HepG2 (cell line): ENCODE data around the gene EHD1. TPM values are rescaled to one million over a fixed set of nuclear protein-coding genes. Genes with fewer than 3 reads are reported as not detected.
A peak's percentile ranks its signal among the peaks of the same experiment; 100 is the strongest.

ENCODE experiments used
- ATAC-seq: fragments of 200-7000 bp; cut with Tn5 transposase; 3 replicates; pipeline ENCODE4 v1.9.1; 2020; ENCODE audit warnings: mild to moderate bottlenecking, moderate library complexity
- BruUV-seq: library from RNA; stranded (reverse); fragments of 400-500 nt; replicated peaks from 2 replicates; lab custom pipeline; 2021; lab: Mats Ljungman, UMichigan
- CTCF ChIA-PET: fragments of 300-600 bp; formaldehyde crosslinking; extraction: SDS; loops from one replicate; lab custom pipeline; 2021; ENCODE audit warnings: low total read pairs, inconsistent platforms, low intra/inter-chr PET ratio; lab: Yijun Ruan, JAX
- POLR2A ChIA-PET: fragments of 350-600 bp; sonication (Branson Sonifier 250); formaldehyde crosslinking; loops from one replicate; lab custom pipeline; 2020; ENCODE audit warnings: antibody characterized with exemption, inconsistent platforms; lab: Yijun Ruan, JAX
- DNase-seq: peaks from one replicate; pipeline ENCODE4 v3.0.0-alpha.2; 2015; ENCODE audit warnings: low spot score
- FAIRE-seq: peaks from 3 replicates; lab custom pipeline; 2011; peaks lifted over from hg19 to GRCh38; lab: Jason Lieb, UNC
- H2AFZ ChIP-seq: one replicate; pipeline ENCODE4 v1.6.1; 2011; ENCODE audit warnings: low read length, inconsistent platforms
- H3K27ac ChIP-seq: fragments of 300-600 bp; 3 replicates; pipeline ENCODE4 v1.8.0; 2011; ENCODE audit warnings: mixed run types, mild to moderate bottlenecking, mixed read lengths, low read length, inconsistent platforms; ENCODE audit not compliant: insufficient read depth; ENCODE audit errors: extremely low read length
- H3K27me3 ChIP-seq, 2 experiments: fragments of 200-600 bp in 1 of 2; 2 replicates in 1 of 2; 3 replicates in 1 of 2; pipeline versions ENCODE4 v1.6.0 to v1.8.0; 2011; ENCODE audit warnings: low read length in 2 of 2, mild to moderate bottlenecking in 2 of 2, moderate library complexity in 2 of 2, inconsistent platforms in 1 of 2; ENCODE audit not compliant: insufficient read depth in 2 of 2, control insufficient read depth in 1 of 2
- H3K36me3 ChIP-seq, 2 experiments: fragments of 200-600 bp in 1 of 2; replicated peaks in 1 of 2; 2 replicates in 1 of 2; 3 replicates in 1 of 2; pipeline versions ENCODE4 v1.5.1 to v1.8.0; 2011; ENCODE audit warnings: low read length in 2 of 2, inconsistent platforms in 1 of 2; ENCODE audit not compliant: insufficient read depth in 2 of 2, control insufficient read depth in 1 of 2
- H3K4me1 ChIP-seq: 2 replicates; pipeline ENCODE4 v1.5.1; 2012; ENCODE audit warnings: low read length, inconsistent platforms; ENCODE audit not compliant: insufficient read depth
- H3K4me2 ChIP-seq: 2 replicates; pipeline ENCODE4 v1.6.0; 2011; ENCODE audit warnings: low read depth, low read length, inconsistent platforms
- H3K4me3 ChIP-seq, 3 experiments: fragments of 200-600 bp in 1 of 3; sonication (generic), shearing (Covaris generic) in 1 of 3; replicated peaks in 1 of 3; 2 replicates each; pipeline ENCODE4 v1.5.1; 2011 to 2016; ENCODE audit warnings: low read length in 3 of 3, inconsistent platforms in 2 of 3, low read depth in 2 of 3, mild to moderate bottlenecking in 2 of 3, control low read depth in 1 of 3, mixed read lengths in 1 of 3; ENCODE audit not compliant: insufficient read depth in 1 of 3
- H3K79me2 ChIP-seq: one replicate; pipeline ENCODE4 v1.6.1; 2011; ENCODE audit warnings: low read length, inconsistent platforms; ENCODE audit not compliant: insufficient read depth
- H3K9ac ChIP-seq: 2 replicates; pipeline ENCODE4 v1.6.0; 2011; ENCODE audit warnings: mild to moderate bottlenecking, low read depth, low read length, inconsistent platforms; ENCODE audit not compliant: insufficient read depth
- H3K9me3 ChIP-seq: 2 replicates; pipeline ENCODE4 v1.5.1; 2012; ENCODE audit warnings: mild to moderate bottlenecking, low read length
- H4K20me1 ChIP-seq: 2 replicates; pipeline ENCODE4 v1.6.0; 2011; ENCODE audit warnings: inconsistent platforms, mild to moderate bottlenecking, low read length, moderate library complexity; ENCODE audit not compliant: insufficient read depth
- GLMP ChIP-seq: sonication (generic); formaldehyde crosslinking; IDR thresholded peaks from 2 replicates; pipeline ENCODE4 v1.9.0; 2021; ENCODE audit warnings: missing genetic modification reagents, mild to moderate bottlenecking, borderline replicate concordance
- RFX1 ChIP-seq: fragments of 450-650 bp; IDR thresholded peaks from 2 replicates; pipeline ENCODE4 v1.6.1; 2017
- U2AF2 ChIP-seq: fragments of 200-400 bp; formaldehyde crosslinking; IDR thresholded peaks from 2 replicates; pipeline ENCODE4 v1.6.1; 2017; ENCODE audit warnings: low read depth, mild to moderate bottlenecking, low read length
- ZHX1 ChIP-seq: sonication (generic); formaldehyde crosslinking; IDR thresholded peaks from 2 replicates; pipeline ENCODE4 v1.8.1; 2022; ENCODE audit warnings: low read depth, mild to moderate bottlenecking, missing genetic modification reagents
- ZNF766 ChIP-seq: sonication (generic); formaldehyde crosslinking; IDR thresholded peaks from 2 replicates; pipeline ENCODE4 v1.5.0; 2020; ENCODE audit warnings: missing genetic modification reagents, borderline replicate concordance
- WGBS: methylation state at CpG from one replicate; pipeline ENCODE4 v1.1.6; 2017; ENCODE audit warnings: low lambda C conversion rate; 5-methylcytosine and 5-hydroxymethylcytosine counted together
- in situ Hi-C: cut with HindIII; loops from 2 replicates; pipeline ENCODE4 v1.10.0; 2017; ENCODE audit warnings: low pct_unique_long_range_greater_than_20kb; ENCODE audit not compliant: extremely low pct_ligation_motif_present
- intact Hi-C: fragments of 100-400 bp; cut with micrococcal nuclease; formaldehyde crosslinking; loops from one replicate; pipeline ENCODE4 v1.10.0; 2022; ENCODE audit not compliant: unreplicated experiment
- polyA plus RNA-seq, 8 experiments: library from polyadenylated mRNA; depleted of rRNA in 3 of 8; stranded (reverse) in 7 of 8; unstranded in 1 of 8; fragments of >200 nt; fragmentation: Illumina TruSeq in 4 of 8; extraction: Trizol in 4 of 8; gene quantifications; 2 replicates each; pipeline versions ENCODE4 v1.2.1 to v1.2.3, GENCODE V29; 2011 to 2016; ENCODE audit warnings: low read depth in 4 of 8, missing spikeins in 1 of 8, mixed read lengths in 1 of 8; ENCODE audit not compliant: insufficient read depth in 1 of 8
- total RNA-seq, 5 experiments: library from RNA; depleted of rRNA; stranded (reverse); fragments of >200 nt; fragmentation: Illumina TruSeq; extraction: Trizol; gene quantifications; 2 replicates each; pipeline ENCODE4 v1.2.3, GENCODE V29; 2016; ENCODE audit warnings: low read depth in 1 of 5

The EHD1 gene
- total and polyA plus RNA-seq, 2 of the 13 experiments (the other 11 are each of a cell fraction or from before 2014, with no cell fraction given) = 23.6 to 26.6 TPM

GRCh38 chr11:64834031-64834722, 44.2 kb downstream of the EHD1 start:
- no peaks in the 10 kb centered on the region for H3K4me1 ChIP-seq
- H4K20me1 ChIP-seq = no peaks in the 10 kb centered on the region
- 0 out of 2 replicates have a peak, but pooled peaks have one; percentile 7 for TF ChIP-seq RFX1
- no peak for TF ChIP-seq U2AF2
- TF ChIP-seq ZHX1 (CRISPR knock-in tag) = no peak
- TF ChIP-seq GLMP (CRISPR knock-in tag) = no peak
- no peak for TF ChIP-seq ZNF766
- no peak for DNase-seq
- H3K27ac ChIP-seq = no peak overlapping the region
- no peaks in the 10 kb centered on the region for H3K36me3 ChIP-seq
- POLR2A ChIA-PET = interaction anchor here (1.0 kb wide), 1 partner anchor 9 kb away, joined by 4 read pairs; no protein-coding TSS in a partner anchor
- H3K9ac ChIP-seq = no peak overlapping the region
- in situ Hi-C loops = no loop called here
- CTCF ChIA-PET = no interaction called here
- H3K27me3 ChIP-seq = no peaks in the 10 kb centered on the region
- no TSS peak for BruUV-seq
- no peak overlapping the region for H3K4me3 ChIP-seq
- no peak for FAIRE-seq
- intact Hi-C loops = no loop called here
- no peak overlapping the region for H2AFZ ChIP-seq
- no peaks in the 10 kb centered on the region for H3K79me2 ChIP-seq
- 94% methylated on average over 11 of the region's 25 CpGs for WGBS
- no peaks in the 10 kb centered on the region for H3K9me3 ChIP-seq
- no peak for ATAC-seq
- H3K4me2 ChIP-seq = no peak overlapping the region
